HG02943 (cell line): ENCODE measurements around the gene TSPAN11.

Experiments
- ATAC-seq: cut with Tn5 transposase; IDR thresholded peaks from one replicate; pipeline ENCODE4 v1.9.1; 2021; ENCODE audit warnings: mild to moderate bottlenecking, low read depth, moderate library complexity; ENCODE audit not compliant: unreplicated experiment

Gene TSPAN11

GRCh38 chr12:30976206-30976605 is 49.7 kb downstream of the TSPAN11 start:
- no peak for ATAC-seq

- no peak for ATAC-seq
Observed at GRCh38 chr12:30977124-30977523, 50.6 kb downstream of the TSPAN11 start.

GRCh38 chr12:30977537-30978349 is 51.2 kb downstream of the TSPAN11 start:
- no peak for ATAC-seq

GRCh38 chr12:30978639-30979038 is 52.1 kb downstream of the TSPAN11 start:
- no peak for ATAC-seq

GRCh38 chr12:30979371-30980259 is 53.1 kb downstream of the TSPAN11 start:
- no peak for ATAC-seq

- ATAC-seq, result no peak
Observed at GRCh38 chr12:30980955-30981662, 54.6 kb downstream of the TSPAN11 start.

GRCh38 chr12:30982413-30982812 is 55.9 kb downstream of the TSPAN11 start:
- no peak for ATAC-seq

- ATAC-seq, result no peak
Observed at GRCh38 chr12:30985814-30986452, 59.4 kb downstream of the TSPAN11 start.

GRCh38 chr12:30988086-30988485 is 61.5 kb downstream of the TSPAN11 start:
- no peak for ATAC-seq

GRCh38 chr12:30988646-30989286 is 62.2 kb downstream of the TSPAN11 start:
- ATAC-seq, result no peak

- no peak for ATAC-seq
Observed at GRCh38 chr12:30989754-30990153, 63.2 kb downstream of the TSPAN11 start.

- ATAC-seq, result no peak
Observed at GRCh38 chr12:30990316-30990715, 63.8 kb downstream of the TSPAN11 start.

GRCh38 chr12:30990776-30991175 is 64.2 kb downstream of the TSPAN11 start:
- no peak for ATAC-seq

GRCh38 chr12:30991466-30991865 is 64.9 kb downstream of the TSPAN11 start:
- no peak for ATAC-seq

GRCh38 chr12:30992381-30992780 is 65.8 kb downstream of the TSPAN11 start:
- ATAC-seq, result no peak

- no peak for ATAC-seq
Observed at GRCh38 chr12:30993766-30994165, 67.2 kb downstream of the TSPAN11 start.

GRCh38 chr12:30994274-30994673 is 67.7 kb downstream of the TSPAN11 start:
- ATAC-seq, result no peak

- ATAC-seq, result no peak
Observed at GRCh38 chr12:30996255-30996654, 69.7 kb downstream of the TSPAN11 start.

- no peak for ATAC-seq
Observed at GRCh38 chr12:30996752-30997151, 70.2 kb downstream of the TSPAN11 start.
